Activated T-helper 2 cell treated with anti-CD3 and anti-CD28 coated beads, Interferon-gamma antibody, Interleukin-2, Interleukin-4, amounts not matched to agents 10 μg/mL and 5 μg/mL and 100 μg/mL, durations not matched to agents 14 hours and 24 hours and 36 hours (primary cell): ENCODE results near the gene CIDEC. TPM values are rescaled to one million over a fixed set of nuclear protein-coding genes. Genes with fewer than 3 reads are reported as not detected.

Source experiments
- DNase-seq: peaks from one replicate; pipeline ENCODE4 v3.0.0; 2021; ENCODE audit warnings: low spot score
- H3K27ac Mint-ChIP-seq: one replicate; pipeline ENCODE4 v1.8.0; 2021; ENCODE audit warnings: mixed read lengths
- H3K27me3 Mint-ChIP-seq: one replicate; pipeline ENCODE4 v1.8.0; 2021; ENCODE audit warnings: low read depth, mixed read lengths
- H3K36me3 Mint-ChIP-seq: one replicate; pipeline ENCODE4 v1.8.0; 2021; ENCODE audit warnings: low read depth, mixed read lengths
- H3K4me1 Mint-ChIP-seq: one replicate; pipeline ENCODE4 v1.8.0; 2021; ENCODE audit warnings: low read depth, mixed read lengths
- H3K4me3 Mint-ChIP-seq: one replicate; pipeline ENCODE4 v1.8.0; 2021; ENCODE audit warnings: low read depth, mild to moderate bottlenecking, moderate library complexity, mixed read lengths
- H3K9me3 Mint-ChIP-seq: one replicate; pipeline ENCODE4 v1.8.0; 2021; ENCODE audit warnings: mixed read lengths
- intact Hi-C: fragments of 100-400 bp; cut with micrococcal nuclease; formaldehyde crosslinking; loops from one replicate; pipeline ENCODE4 v1.15.1; 2023
- total RNA-seq: library from RNA; stranded (reverse); gene quantifications from 2 replicates; pipeline ENCODE4 v1.2.3, GENCODE V29; 2022

Gene CIDEC
- total RNA-seq, 1 donor from 2014 or later: not detected

- H3K27ac Mint-ChIP-seq: no peak overlapping the region
- peaks cover 5% of the 10 kb centered on the region for H3K36me3 Mint-ChIP-seq
- H3K27me3 Mint-ChIP-seq: peaks cover 18% of the 10 kb centered on the region
- H3K4me1 Mint-ChIP-seq: peaks cover 13% of the 10 kb centered on the region
- intact Hi-C loops: no loop called here
- no peak overlapping the region for H3K4me3 Mint-ChIP-seq
- no peak for DNase-seq
- H3K9me3 Mint-ChIP-seq: no peaks in the 10 kb centered on the region
Observed at GRCh38 chr3:9846931-9847488, 33.0 kb downstream of the CIDEC start.

GRCh38 chr3:9846231-9846630, 33.8 kb downstream of the CIDEC start:
- H3K36me3 Mint-ChIP-seq: peaks cover 12% of the 10 kb centered on the region
- intact Hi-C loops: no loop called here
- DNase-seq: no peak
- H3K4me3 Mint-ChIP-seq: no peak overlapping the region
- H3K27ac Mint-ChIP-seq: no peak overlapping the region
- H3K9me3 Mint-ChIP-seq: no peaks in the 10 kb centered on the region
- peaks cover 16% of the 10 kb centered on the region for H3K4me1 Mint-ChIP-seq
- H3K27me3 Mint-ChIP-seq: peaks cover 11% of the 10 kb centered on the region

- DNase-seq: peak; percentile 94
- H3K9me3 Mint-ChIP-seq: no peaks in the 10 kb centered on the region
- peaks cover 31% of the 10 kb centered on the region for H3K36me3 Mint-ChIP-seq
- H3K27ac Mint-ChIP-seq: peak within 1 kb of the TSS; percentile 94
- H3K27me3 Mint-ChIP-seq: no peaks in the 10 kb centered on the region
- intact Hi-C loops: loop anchor here (1.0 to 5.0 kb wide), 6 partner anchors 47 to 477 kb away; partner anchors contain the start of genes ARPC4, CRELD1, JAGN1 and MTMR14
- H3K4me1 Mint-ChIP-seq: peaks cover 16% of the 10 kb centered on the region
- H3K4me3 Mint-ChIP-seq: peak within 1 kb of the TSS; percentile 98
Observed at GRCh38 chr3:9843715-9844438, 36.2 kb downstream of the CIDEC start, which contains the start of gene RPUSD3. Gene RPUSD3 (minus strand): TSS chr3:9844008. CDS start chr3:9843990, 18 bp downstream.

GRCh38 chr3:9841015-9841414, 39.0 kb downstream of the CIDEC start:
- no peak overlapping the region for H3K4me3 Mint-ChIP-seq
- no peak for DNase-seq
- peaks cover 15% of the 10 kb centered on the region for H3K4me1 Mint-ChIP-seq
- H3K36me3 Mint-ChIP-seq: peaks cover 48% of the 10 kb centered on the region
- no peaks in the 10 kb centered on the region for H3K27me3 Mint-ChIP-seq
- H3K9me3 Mint-ChIP-seq: no peaks in the 10 kb centered on the region
- intact Hi-C loops: loop anchor here (5.0 kb wide), 1 partner anchor 111 kb away; the partner anchor contains the start of gene PRRT3
- no peak overlapping the region for H3K27ac Mint-ChIP-seq

- Mint-ChIP-seq H3K4me3 (no peak overlapping the region), H3K9me3 (no peaks in the 10 kb centered on the region), H3K27me3 (no peaks in the 10 kb centered on the region), H3K4me1 (peaks cover 11% of the 10 kb centered on the region), H3K27ac (no peak overlapping the region), H3K36me3 (peaks cover 67% of the 10 kb centered on the region)
- no peak for DNase-seq
- intact Hi-C loops: no loop called here
Observed at GRCh38 chr3:9838856-9839255, 41.2 kb downstream of the CIDEC start.

- intact Hi-C loops: no loop called here
- H3K4me1 Mint-ChIP-seq: peaks cover 10% of the 10 kb centered on the region
- no peak overlapping the region for H3K27ac Mint-ChIP-seq
- no peak for DNase-seq
- H3K27me3 Mint-ChIP-seq: no peaks in the 10 kb centered on the region
- no peak overlapping the region for H3K4me3 Mint-ChIP-seq
- no peaks in the 10 kb centered on the region for H3K9me3 Mint-ChIP-seq
- H3K36me3 Mint-ChIP-seq: peaks cover 67% of the 10 kb centered on the region
Observed at GRCh38 chr3:9837701-9838582, 42.1 kb downstream of the CIDEC start.

GRCh38 chr3:9834520-9835380, 45.3 kb downstream of the CIDEC start:
- peaks cover 58% of the 10 kb centered on the region for H3K36me3 Mint-ChIP-seq
- H3K27me3 Mint-ChIP-seq: no peaks in the 10 kb centered on the region
- H3K4me3 Mint-ChIP-seq: no peak overlapping the region
- H3K27ac Mint-ChIP-seq: no peak overlapping the region
- intact Hi-C loops: no loop called here
- H3K9me3 Mint-ChIP-seq: no peaks in the 10 kb centered on the region
- peaks cover 1% of the 10 kb centered on the region for H3K4me1 Mint-ChIP-seq
- DNase-seq: no peak

GRCh38 chr3:9833078-9833477, 47.0 kb downstream of the CIDEC start:
- H3K27ac Mint-ChIP-seq: no peak overlapping the region
- no peak for DNase-seq
- no peaks in the 10 kb centered on the region for H3K9me3 Mint-ChIP-seq
- peaks cover 59% of the 10 kb centered on the region for H3K36me3 Mint-ChIP-seq
- no peak overlapping the region for H3K4me3 Mint-ChIP-seq
- no peaks in the 10 kb centered on the region for H3K27me3 Mint-ChIP-seq
- H3K4me1 Mint-ChIP-seq: peaks cover 1% of the 10 kb centered on the region
- intact Hi-C loops: no loop called here

GRCh38 chr3:9831253-9831652, 48.8 kb downstream of the CIDEC start:
- Mint-ChIP-seq H3K27ac (no peak overlapping the region), H3K36me3 (peaks cover 60% of the 10 kb centered on the region), H3K4me3 (no peak overlapping the region), H3K9me3 (no peaks in the 10 kb centered on the region), H3K4me1 (peaks cover 1% of the 10 kb centered on the region), H3K27me3 (no peaks in the 10 kb centered on the region)
- intact Hi-C loops: no loop called here
- DNase-seq: no peak

- H3K27ac Mint-ChIP-seq: no peak overlapping the region
- no peaks in the 10 kb centered on the region for H3K9me3 Mint-ChIP-seq
- no peak overlapping the region for H3K4me3 Mint-ChIP-seq
- intact Hi-C loops: no loop called here
- peaks cover 1% of the 10 kb centered on the region for H3K4me1 Mint-ChIP-seq
- no peaks in the 10 kb centered on the region for H3K27me3 Mint-ChIP-seq
- peaks cover 40% of the 10 kb centered on the region for H3K36me3 Mint-ChIP-seq
- DNase-seq: no peak
Observed at GRCh38 chr3:9828801-9829755, 51.0 kb downstream of the CIDEC start.

- intact Hi-C loops: no loop called here
- H3K27ac Mint-ChIP-seq: no peak overlapping the region
- H3K9me3 Mint-ChIP-seq: no peaks in the 10 kb centered on the region
- H3K27me3 Mint-ChIP-seq: no peaks in the 10 kb centered on the region
- peaks cover 1% of the 10 kb centered on the region for H3K4me1 Mint-ChIP-seq
- DNase-seq: no peak
- H3K36me3 Mint-ChIP-seq: peaks cover 36% of the 10 kb centered on the region
- H3K4me3 Mint-ChIP-seq: no peak overlapping the region
Observed at GRCh38 chr3:9826815-9827573, 53.1 kb downstream of the CIDEC start.
